Measurements from ENCODE around the gene CD2.
A peak's percentile ranks its signal among the peaks of the same experiment; 100 is the strongest.

Gene CD2

GRCh38 chr1:116754198-116754977, at the start of gene CD2:
Gene CD2 (plus strand): TSS chr1:116754430. CDS start chr1:116754493, 63 bp downstream.
- Histone ChIP-seq H3K4me1 (ENCODE audit: control insufficient read depth, insufficient read depth, low read length) (no peaks in the 10 kb centered on the region), H3K9me3 (ENCODE audit: control insufficient read depth, insufficient read depth, low read depth, low read length) (peaks cover 1% of the 10 kb centered on the region), H3K27ac (ENCODE audit: low read depth, low read length) (no peak within 1 kb of the TSS), H3K36me3 (ENCODE audit: control insufficient read depth, insufficient read depth, low read length) (no peaks in the 10 kb centered on the region), H3K27me3 (ENCODE audit: control insufficient read depth, insufficient read depth, low read length) (no peaks in the 10 kb centered on the region), H3K9ac (ENCODE audit: low read length) (no peak within 1 kb of the TSS), H3K4me3 (ENCODE audit: low read depth, low read length) (no peak within 1 kb of the TSS)

DNA sequence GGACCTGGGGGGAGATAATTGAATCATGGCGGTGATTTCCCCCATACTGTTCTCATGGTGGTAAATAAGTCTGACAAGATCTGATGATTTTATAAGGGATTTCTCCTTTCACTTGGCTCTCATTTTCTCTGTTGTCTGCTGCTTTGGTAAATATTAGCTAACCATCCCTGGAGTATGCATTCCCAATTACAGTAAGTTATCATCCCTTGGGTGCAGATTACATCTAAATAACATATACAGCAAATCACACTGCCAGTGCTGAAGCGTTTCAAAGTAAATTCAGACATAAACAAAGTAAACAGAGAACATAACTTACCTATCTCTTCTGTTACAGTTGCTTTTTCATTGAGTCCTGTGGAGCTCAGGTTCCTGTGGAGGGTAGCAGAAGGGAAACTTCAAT, 48.1 kb upstream of the CD2 start:
- Histone ChIP-seq H3K27ac (ENCODE audit: low read depth, low read length) (no peak overlapping the region), H3K4me1 (ENCODE audit: control insufficient read depth, insufficient read depth, low read length) (peaks cover 6% of the 10 kb centered on the region), H3K4me3 (ENCODE audit: low read depth, low read length) (no peak overlapping the region), H3K9ac (ENCODE audit: low read length) (no peak overlapping the region), H3K27me3 (ENCODE audit: control insufficient read depth, insufficient read depth, low read length) (no peaks in the 10 kb centered on the region), H3K36me3 (ENCODE audit: control insufficient read depth, insufficient read depth, low read length) (no peaks in the 10 kb centered on the region), H3K9me3 (ENCODE audit: control insufficient read depth, insufficient read depth, low read depth, low read length) (peaks cover 16% of the 10 kb centered on the region; the same call in 1 of the 2 replicates)

GRCh38 chr1:116706841-116707240, 47.4 kb upstream of the CD2 start:
- Histone ChIP-seq H3K27me3 (ENCODE audit: control insufficient read depth, insufficient read depth, low read length) (no peaks in the 10 kb centered on the region), H3K36me3 (ENCODE audit: control insufficient read depth, insufficient read depth, low read length) (no peaks in the 10 kb centered on the region), H3K9ac (ENCODE audit: low read length) (no peak overlapping the region), H3K9me3 (ENCODE audit: control insufficient read depth, insufficient read depth, low read depth, low read length) (peaks cover 16% of the 10 kb centered on the region; the same call in 1 of the 2 replicates), H3K4me3 (ENCODE audit: low read depth, low read length) (no peak overlapping the region), H3K27ac (ENCODE audit: low read depth, low read length) (no peak overlapping the region), H3K4me1 (ENCODE audit: control insufficient read depth, insufficient read depth, low read length) (peaks cover 14% of the 10 kb centered on the region)

- H3K36me3 ChIP-seq (ENCODE audit: control insufficient read depth, insufficient read depth, low read length) = no peaks in the 10 kb centered on the region
- no peak overlapping the region for H3K27ac ChIP-seq (ENCODE audit: low read depth, low read length)
- H3K4me3 ChIP-seq (ENCODE audit: low read depth, low read length) = no peak overlapping the region
- H3K9ac ChIP-seq (ENCODE audit: low read length) = no peak overlapping the region
- H3K4me1 ChIP-seq (ENCODE audit: control insufficient read depth, insufficient read depth, low read length) = peaks cover 29% of the 10 kb centered on the region
- peaks cover 16% of the 10 kb centered on the region; the same call in 1 of the 2 replicates for H3K9me3 ChIP-seq (ENCODE audit: control insufficient read depth, insufficient read depth, low read depth, low read length)
- H3K27me3 ChIP-seq (ENCODE audit: control insufficient read depth, insufficient read depth, low read length) = no peaks in the 10 kb centered on the region
Observed at GRCh38 chr1:116708255-116708900, 45.9 kb upstream of the CD2 start.

DNA sequence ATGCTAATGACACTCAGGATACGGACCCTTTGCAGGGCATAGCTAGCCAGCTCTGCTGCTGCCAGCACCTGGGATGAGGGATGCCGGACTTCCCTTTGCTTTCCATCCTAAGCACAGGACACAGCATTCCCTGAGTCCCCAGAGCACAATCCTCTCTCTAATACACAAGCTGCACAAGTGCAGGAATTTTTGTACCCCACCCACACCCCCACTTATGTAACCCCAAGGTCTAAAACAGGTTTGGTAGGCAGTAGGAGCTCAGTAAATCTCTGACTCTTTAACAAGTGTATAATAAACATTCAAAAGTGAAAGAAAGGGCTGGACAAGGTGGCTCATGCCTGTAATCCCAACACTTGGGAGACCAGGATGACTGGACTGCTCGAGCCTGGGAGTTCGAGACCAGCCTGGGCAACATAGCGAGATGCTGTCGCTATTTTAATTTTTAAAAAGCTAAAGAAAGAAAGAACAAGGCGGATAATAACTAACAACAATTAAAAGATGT, 44.5 kb upstream of the CD2 start:
- Histone ChIP-seq H3K4me3 (ENCODE audit: low read depth, low read length) (no peak overlapping the region), H3K36me3 (ENCODE audit: control insufficient read depth, insufficient read depth, low read length) (no peaks in the 10 kb centered on the region), H3K27ac (ENCODE audit: low read depth, low read length) (no peak overlapping the region), H3K4me1 (ENCODE audit: control insufficient read depth, insufficient read depth, low read length) (peaks cover 31% of the 10 kb centered on the region), H3K9me3 (ENCODE audit: control insufficient read depth, insufficient read depth, low read depth, low read length) (peaks cover 16% of the 10 kb centered on the region; the same call in 1 of the 2 replicates), H3K27me3 (ENCODE audit: control insufficient read depth, insufficient read depth, low read length) (no peaks in the 10 kb centered on the region), H3K9ac (ENCODE audit: low read length) (no peak overlapping the region)

- H3K27ac ChIP-seq (ENCODE audit: low read depth, low read length) = no peak overlapping the region
- H3K9ac ChIP-seq (ENCODE audit: low read length) = no peak overlapping the region
- H3K4me1 ChIP-seq (ENCODE audit: control insufficient read depth, insufficient read depth, low read length) = peaks cover 31% of the 10 kb centered on the region
- no peak overlapping the region for H3K4me3 ChIP-seq (ENCODE audit: low read depth, low read length)
- H3K36me3 ChIP-seq (ENCODE audit: control insufficient read depth, insufficient read depth, low read length) = no peaks in the 10 kb centered on the region
- peaks cover 21% of the 10 kb centered on the region; the same call in 1 of the 2 replicates for H3K9me3 ChIP-seq (ENCODE audit: control insufficient read depth, insufficient read depth, low read depth, low read length)
- H3K27me3 ChIP-seq (ENCODE audit: control insufficient read depth, insufficient read depth, low read length) = no peaks in the 10 kb centered on the region
Observed at GRCh38 chr1:116710420-116711262, 43.6 kb upstream of the CD2 start.

DNA sequence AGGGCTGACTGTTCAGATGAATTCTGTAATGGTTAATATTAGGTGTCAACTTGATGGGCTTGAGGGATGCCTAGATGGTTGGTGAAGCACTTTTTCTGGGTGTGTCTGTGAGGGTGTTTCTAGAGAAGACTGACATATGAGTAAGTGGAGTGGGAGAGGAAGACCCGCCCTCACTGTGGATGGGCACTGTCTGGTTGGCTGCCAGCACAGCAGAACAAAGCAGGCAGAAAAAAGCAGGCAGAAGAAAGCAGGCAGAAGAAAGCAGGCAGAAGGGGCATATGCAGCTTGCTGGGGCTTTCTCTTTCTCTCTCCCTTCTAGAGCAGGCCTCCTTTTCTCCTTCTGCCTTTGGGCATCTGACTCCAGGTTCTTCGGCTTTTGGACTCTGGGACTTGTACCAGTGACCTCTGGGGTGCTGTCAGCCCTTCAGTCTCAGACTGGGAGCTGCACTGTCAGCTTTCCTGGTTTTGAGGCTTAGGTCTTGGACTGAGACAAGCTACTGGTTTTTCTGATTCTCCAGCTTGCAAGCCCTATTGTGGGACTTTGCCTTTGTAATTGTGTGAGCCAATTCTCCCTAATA, 42.9 kb upstream of the CD2 start:
- Histone ChIP-seq H3K4me3 (ENCODE audit: low read depth, low read length) (no peak overlapping the region), H3K4me1 (ENCODE audit: control insufficient read depth, insufficient read depth, low read length) (peaks cover 31% of the 10 kb centered on the region), H3K27me3 (ENCODE audit: control insufficient read depth, insufficient read depth, low read length) (no peaks in the 10 kb centered on the region), H3K9me3 (ENCODE audit: control insufficient read depth, insufficient read depth, low read depth, low read length) (peaks cover 15% of the 10 kb centered on the region; the same call in 1 of the 2 replicates), H3K27ac (ENCODE audit: low read depth, low read length) (no peak overlapping the region), H3K9ac (ENCODE audit: low read length) (no peak overlapping the region), H3K36me3 (ENCODE audit: control insufficient read depth, insufficient read depth, low read length) (no peaks in the 10 kb centered on the region)

DNA sequence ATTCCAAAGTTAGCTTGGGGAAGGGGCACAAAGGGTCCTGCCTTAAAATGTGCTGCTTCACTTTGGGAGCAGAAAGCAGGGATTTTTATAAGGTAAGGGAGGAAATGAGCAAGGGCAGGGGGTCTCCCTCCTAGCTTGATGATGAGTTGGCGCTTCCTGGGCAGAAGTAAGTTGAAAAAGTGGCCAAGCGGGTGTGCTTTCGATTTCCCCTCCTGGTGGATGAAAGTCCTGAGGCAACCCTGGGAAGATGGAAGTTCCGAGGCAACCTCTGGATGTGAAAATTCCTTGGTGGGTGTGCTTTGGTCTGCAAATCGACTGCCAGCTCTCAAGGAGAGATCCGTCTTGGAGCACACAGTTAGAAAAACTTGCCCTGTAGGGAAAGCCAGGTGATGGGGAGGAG, 41.7 kb upstream of the CD2 start:
- H3K4me3 ChIP-seq (ENCODE audit: low read depth, low read length) = peak overlapping the region; percentile 1; the same call in 1 of the 2 replicates
- H3K27me3 ChIP-seq (ENCODE audit: control insufficient read depth, insufficient read depth, low read length) = no peaks in the 10 kb centered on the region
- no peaks in the 10 kb centered on the region for H3K36me3 ChIP-seq (ENCODE audit: control insufficient read depth, insufficient read depth, low read length)
- peaks cover 7% of the 10 kb centered on the region for H3K9me3 ChIP-seq (ENCODE audit: control insufficient read depth, insufficient read depth, low read depth, low read length)
- H3K4me1 ChIP-seq (ENCODE audit: control insufficient read depth, insufficient read depth, low read length) = peaks cover 31% of the 10 kb centered on the region
- peak overlapping the region; percentile 45 for H3K27ac ChIP-seq (ENCODE audit: low read depth, low read length)
- H3K9ac ChIP-seq (ENCODE audit: low read length) = peak overlapping the region; percentile 12

GRCh38 chr1:116713474-116713873, 40.8 kb upstream of the CD2 start:
- no peak overlapping the region for H3K4me3 ChIP-seq (ENCODE audit: low read depth, low read length)
- no peak overlapping the region for H3K9ac ChIP-seq (ENCODE audit: low read length)
- no peaks in the 10 kb centered on the region for H3K27me3 ChIP-seq (ENCODE audit: control insufficient read depth, insufficient read depth, low read length)
- H3K36me3 ChIP-seq (ENCODE audit: control insufficient read depth, insufficient read depth, low read length) = no peaks in the 10 kb centered on the region
- no peak overlapping the region; the same call in 1 of the 2 replicates for H3K27ac ChIP-seq (ENCODE audit: low read depth, low read length)
- H3K4me1 ChIP-seq (ENCODE audit: control insufficient read depth, insufficient read depth, low read length) = peaks cover 31% of the 10 kb centered on the region
- H3K9me3 ChIP-seq (ENCODE audit: control insufficient read depth, insufficient read depth, low read depth, low read length) = peaks cover 9% of the 10 kb centered on the region

DNA sequence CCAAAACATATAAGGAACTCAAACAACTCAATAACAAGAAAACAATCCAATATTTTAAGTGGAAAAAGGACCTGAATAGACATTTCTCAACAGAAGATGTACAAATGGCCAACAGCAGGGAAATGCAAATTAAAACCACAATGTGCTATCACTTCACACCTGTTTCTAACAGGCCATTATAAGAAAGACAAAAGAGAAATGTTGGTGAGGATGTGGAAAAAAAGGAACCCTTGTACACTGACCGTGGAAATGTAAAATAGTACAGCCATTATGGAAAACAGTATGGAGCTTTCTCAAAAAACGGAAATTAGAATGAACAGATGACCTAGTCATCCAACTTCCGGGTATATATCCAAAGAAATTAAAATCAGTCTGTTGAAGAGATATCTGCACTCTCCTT, 37.8 kb upstream of the CD2 start:
- Histone ChIP-seq H3K27ac (ENCODE audit: low read depth, low read length) (no peak overlapping the region), H3K27me3 (ENCODE audit: control insufficient read depth, insufficient read depth, low read length) (no peaks in the 10 kb centered on the region), H3K9me3 (ENCODE audit: control insufficient read depth, insufficient read depth, low read depth, low read length) (peaks cover 9% of the 10 kb centered on the region), H3K4me3 (ENCODE audit: low read depth, low read length) (no peak overlapping the region), H3K9ac (ENCODE audit: low read length) (no peak overlapping the region), H3K4me1 (ENCODE audit: control insufficient read depth, insufficient read depth, low read length) (peaks cover 22% of the 10 kb centered on the region), H3K36me3 (ENCODE audit: control insufficient read depth, insufficient read depth, low read length) (no peaks in the 10 kb centered on the region)
